Activated CD4-positive, alpha-beta T cell treated with anti-CD3 and anti-CD28 coated beads, Interleukin-2, amount 10 ng/mL, durations not matched to agents 7 days and 5 days (primary cell): ENCODE results near the gene BBX. TPM values are rescaled to one million over a fixed set of nuclear protein-coding genes. Genes with fewer than 3 reads are reported as not detected.

Experiments used
- CTCF ChIA-PET: fragments of 350-600 bp; sonication (Branson Sonifier 250); formaldehyde crosslinking; loops from one replicate; lab custom pipeline; 2021; ENCODE audit warnings: antibody characterized with exemption; lab: Charles Lee
- POLR2A ChIA-PET: fragments of 350-600 bp; sonication (Branson Sonifier 250); formaldehyde crosslinking; loops from one replicate; lab custom pipeline; 2021; ENCODE audit warnings: antibody characterized with exemption; lab: Charles Lee
- DNase-seq: peaks from one replicate; pipeline ENCODE4 v3.0.0-alpha.2; 2020
- H3K27ac Mint-ChIP-seq: one replicate; pipeline ENCODE4 v1.8.0; 2021; ENCODE audit warnings: mild to moderate bottlenecking, moderate library complexity, mixed read lengths
- H3K27me3 Mint-ChIP-seq: one replicate; pipeline ENCODE4 v1.8.0; 2021; ENCODE audit warnings: mixed read lengths
- H3K36me3 Mint-ChIP-seq: one replicate; pipeline ENCODE4 v1.8.0; 2021; ENCODE audit warnings: low read depth, mixed read lengths
- H3K4me1 Mint-ChIP-seq: one replicate; pipeline ENCODE4 v1.8.0; 2021; ENCODE audit warnings: mixed read lengths
- H3K4me3 Mint-ChIP-seq: one replicate; pipeline ENCODE4 v1.8.0; 2021; ENCODE audit warnings: mild to moderate bottlenecking, moderate library complexity, mixed read lengths
- H3K9me3 Mint-ChIP-seq: one replicate; pipeline ENCODE4 v1.8.0; 2021; ENCODE audit warnings: mixed read lengths
- total RNA-seq, 2 experiments: library from RNA; stranded (reverse); gene quantifications; one replicate each; pipeline ENCODE4 v1.2.3, GENCODE V29; 2021

BBX gene
- total RNA-seq, 2 experiments from 2014 or later = 35.0 to 45.4 TPM

DNA sequence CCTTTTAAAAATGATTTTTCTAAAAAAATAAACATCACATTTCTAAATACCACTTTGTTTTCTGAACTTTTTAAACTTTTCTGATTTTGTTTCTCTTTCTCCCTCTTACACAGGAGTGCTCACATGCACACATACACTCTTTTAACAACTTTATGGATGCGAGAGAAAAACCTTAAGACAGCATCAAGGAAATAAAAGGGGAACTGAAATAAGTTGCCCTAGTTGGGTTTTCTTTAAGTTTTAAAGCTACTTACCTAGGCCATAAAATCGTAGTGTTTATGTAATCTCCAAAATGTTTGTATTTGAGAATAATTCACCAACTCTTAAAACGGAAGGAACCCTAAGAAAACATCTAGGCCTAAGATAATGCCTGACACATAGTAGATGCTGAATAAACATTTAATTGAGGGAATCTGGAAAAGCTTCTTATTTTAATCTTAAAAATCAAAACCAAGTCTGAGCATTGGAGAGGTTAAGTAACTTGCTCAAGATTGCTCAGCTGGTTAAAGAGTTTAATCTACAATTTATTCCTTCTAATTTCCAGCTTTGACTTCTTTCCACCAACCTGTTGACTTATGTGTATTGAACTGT, 1.2 kb upstream of the BBX start:
- Mint-ChIP-seq H3K27ac (no peak overlapping the region), H3K27me3 (peaks cover 10% of the 10 kb centered on the region), H3K36me3 (peaks cover 4% of the 10 kb centered on the region), H3K4me1 (peaks cover 17% of the 10 kb centered on the region), H3K9me3 (no peaks in the 10 kb centered on the region), H3K4me3 (no peak overlapping the region)
- CTCF ChIA-PET = interaction anchor here (1.4 to 2.2 kb wide), 3 partner anchors 9 to 11 kb away, joined by 4 to 7 read pairs (median 4); no protein-coding TSS in a partner anchor
- POLR2A ChIA-PET = no interaction called here
- DNase-seq = no peak

DNA sequence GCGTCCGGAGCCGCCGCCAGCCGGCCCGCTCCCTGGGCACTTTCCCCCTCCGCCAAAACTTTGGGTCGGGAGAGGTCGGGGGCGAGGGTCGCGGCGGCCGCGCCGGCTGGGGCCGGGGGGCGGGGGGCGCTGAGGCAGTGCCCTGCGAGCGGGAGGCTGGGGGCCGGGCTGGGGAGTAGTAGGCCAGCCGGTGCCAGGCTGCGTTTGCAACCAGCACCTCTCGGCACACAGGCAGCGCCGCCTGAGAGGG, 452 bp downstream of the BBX start:
- peaks cover 14% of the 10 kb centered on the region for H3K36me3 Mint-ChIP-seq
- DNase-seq = no peak

GRCh38 chr3:107523539-107524325, 970 bp downstream of the BBX start:
- ChIA-PET CTCF (interaction anchor here (0.6 to 1.0 kb wide), 2 partner anchors 74 to 288 kb away, joined by 3 read pairs; no protein-coding TSS in a partner anchor), POLR2A (interaction anchor here (0.6 to 0.9 kb wide), 3 partner anchors 11 to 106 kb away, joined by 3 to 4 read pairs (median 4); no protein-coding TSS in a partner anchor)
- peak overlapping the region; percentile 99 for H3K27ac Mint-ChIP-seq
- H3K27me3 Mint-ChIP-seq = no peaks in the 10 kb centered on the region
- no peaks in the 10 kb centered on the region for H3K9me3 Mint-ChIP-seq
- peaks cover 16% of the 10 kb centered on the region for H3K36me3 Mint-ChIP-seq
- peak; percentile 53 for DNase-seq
- peaks cover 22% of the 10 kb centered on the region for H3K4me1 Mint-ChIP-seq
- peak overlapping the region; percentile 95 for H3K4me3 Mint-ChIP-seq

More for the DNA sequence above, 452 bp downstream of the BBX start:
- no peaks in the 10 kb centered on the region for H3K9me3 Mint-ChIP-seq
- H3K27ac Mint-ChIP-seq = peak overlapping the region; percentile 99
- H3K27me3 Mint-ChIP-seq = no peaks in the 10 kb centered on the region
- peaks cover 22% of the 10 kb centered on the region for H3K4me1 Mint-ChIP-seq
- H3K4me3 Mint-ChIP-seq = peak overlapping the region; percentile 95
- ChIA-PET CTCF (interaction anchor here (2.1 kb wide), 1 partner anchor 8 kb away, joined by 4 read pairs; no protein-coding TSS in a partner anchor), POLR2A (no interaction called here)

- Mint-ChIP-seq H3K27ac (peak overlapping the region; percentile 99), H3K4me1 (peaks cover 22% of the 10 kb centered on the region), H3K36me3 (peaks cover 19% of the 10 kb centered on the region), H3K4me3 (peak overlapping the region; percentile 95), H3K27me3 (no peaks in the 10 kb centered on the region), H3K9me3 (no peaks in the 10 kb centered on the region)
- CTCF ChIA-PET = interaction anchor here (0.6 to 1.0 kb wide), 2 partner anchors 73 to 288 kb away, joined by 3 read pairs; no protein-coding TSS in a partner anchor
- POLR2A ChIA-PET = interaction anchor here (0.5 to 0.9 kb wide), 5 partner anchors 10 to 1355 kb away, joined by 3 to 4 read pairs (median 3); no protein-coding TSS in a partner anchor
- peak; percentile 15 for DNase-seq
Measured at GRCh38 chr3:107524326-107524840, 1.6 kb downstream of the BBX start.

DNA sequence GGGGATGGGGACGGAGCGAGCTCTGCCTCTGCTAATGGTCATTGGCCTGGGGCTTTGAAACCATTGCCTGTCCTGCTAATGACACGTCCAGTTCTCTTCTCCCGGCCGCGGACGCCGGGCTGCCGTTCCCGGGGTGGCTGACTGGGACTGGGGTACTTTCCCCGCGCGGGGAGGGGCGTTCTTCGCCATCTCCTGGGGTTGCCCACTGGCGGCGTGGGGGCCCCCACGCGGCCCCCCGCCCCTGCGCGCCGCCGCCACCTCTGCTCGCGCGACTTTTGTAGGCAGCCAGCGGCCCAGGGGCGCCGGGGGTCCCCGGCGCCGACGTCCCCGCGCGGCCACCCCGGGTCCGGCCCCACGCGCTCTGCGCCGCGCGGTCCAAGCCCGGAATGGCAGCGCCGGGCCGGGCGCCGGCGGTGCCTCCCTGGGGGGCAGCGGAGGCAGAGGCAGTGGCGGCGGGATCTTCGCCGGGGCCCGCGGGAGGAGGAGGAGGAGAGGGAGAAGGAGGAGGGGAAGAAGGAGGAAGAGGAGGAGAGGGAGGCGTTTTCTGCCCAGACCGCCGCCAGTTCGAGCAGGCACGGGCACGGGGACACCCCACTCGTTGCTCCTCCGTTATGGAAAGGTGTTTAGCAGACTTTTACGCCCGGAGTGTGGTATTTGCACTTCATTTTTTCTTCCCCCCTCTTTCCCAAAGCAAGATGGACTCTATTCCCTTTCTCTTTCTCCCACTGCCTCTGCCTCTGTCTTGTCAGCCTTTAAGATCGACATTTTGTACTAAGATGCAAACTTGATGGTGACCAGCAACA, 2.3 kb downstream of the BBX start:
- Mint-ChIP-seq H3K9me3 (no peaks in the 10 kb centered on the region), H3K36me3 (peaks cover 24% of the 10 kb centered on the region), H3K4me1 (peaks cover 22% of the 10 kb centered on the region), H3K4me3 (peak overlapping the region; percentile 95), H3K27me3 (no peaks in the 10 kb centered on the region), H3K27ac (peak overlapping the region; percentile 99)
- DNase-seq = peak; percentile 40
- ChIA-PET POLR2A (interaction anchor here (0.5 to 0.9 kb wide), 3 partner anchors 75 to 1355 kb away, joined by 3 to 4 read pairs (median 3); no protein-coding TSS in a partner anchor), CTCF (no interaction called here)

GRCh38 chr3:107525644-107526305, 3.0 kb downstream of the BBX start:
- H3K27ac Mint-ChIP-seq = peak overlapping the region; percentile 89
- no peaks in the 10 kb centered on the region for H3K27me3 Mint-ChIP-seq
- peaks cover 24% of the 10 kb centered on the region for H3K36me3 Mint-ChIP-seq
- ChIA-PET CTCF (no interaction called here), POLR2A (no interaction called here)
- peak overlapping the region; percentile 92 for H3K4me3 Mint-ChIP-seq
- peaks cover 22% of the 10 kb centered on the region for H3K4me1 Mint-ChIP-seq
- H3K9me3 Mint-ChIP-seq = no peaks in the 10 kb centered on the region
- DNase-seq = peak; percentile 15

DNA sequence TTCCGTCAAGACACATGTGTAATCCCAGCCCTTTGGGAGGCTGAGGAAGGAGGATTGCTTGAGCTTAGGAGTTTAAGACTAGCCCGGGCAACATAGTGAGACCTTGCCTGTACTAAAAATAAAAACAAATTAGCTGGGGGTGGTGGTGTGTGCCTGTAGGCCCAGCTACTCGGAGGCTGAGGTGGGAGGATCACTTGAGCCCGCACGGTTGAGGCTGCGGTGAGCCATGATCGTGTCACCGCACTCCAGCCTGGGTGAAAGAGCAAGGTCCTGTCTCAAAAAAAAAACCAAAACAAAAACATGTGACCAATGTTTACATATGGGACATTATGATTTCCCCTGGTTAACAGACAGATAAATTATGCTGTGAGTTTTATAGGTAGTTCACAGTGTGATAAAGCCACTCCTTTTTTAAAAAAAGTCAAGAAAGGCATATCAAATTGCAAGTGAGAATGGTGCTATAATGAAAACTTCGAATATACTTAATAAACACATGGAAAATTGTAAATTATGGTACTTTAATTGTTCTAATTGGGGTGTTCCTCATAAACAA, 9.2 kb downstream of the BBX start:
- Mint-ChIP-seq H3K36me3 (peaks cover 18% of the 10 kb centered on the region), H3K27ac (no peak overlapping the region), H3K9me3 (no peaks in the 10 kb centered on the region), H3K4me3 (no peak overlapping the region), H3K4me1 (peaks cover 2% of the 10 kb centered on the region), H3K27me3 (no peaks in the 10 kb centered on the region)
- DNase-seq = no peak
- ChIA-PET POLR2A (no interaction called here), CTCF (interaction anchor here (0.9 kb wide), 1 partner anchor 10 kb away, joined by 4 read pairs; the partner anchor contains the start of gene BBX)

DNA sequence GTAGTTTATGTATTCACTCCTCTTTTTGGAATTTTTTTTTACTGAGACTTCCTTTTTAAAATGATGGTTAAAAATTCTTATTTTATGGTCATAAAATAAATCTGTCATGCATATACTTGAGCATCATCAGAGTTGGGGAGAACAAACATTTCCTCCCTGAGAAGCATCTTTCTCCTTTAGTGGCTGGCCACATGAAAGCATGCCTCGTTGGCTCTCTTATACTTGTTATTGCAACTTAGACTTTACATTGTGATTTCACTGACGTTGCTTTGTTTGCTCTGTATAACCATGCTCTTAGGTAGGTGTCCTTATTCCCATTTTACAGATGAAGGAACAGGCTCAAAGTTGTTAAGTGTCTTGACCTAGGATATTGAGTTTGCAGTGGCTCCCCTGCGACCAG, 18.1 kb downstream of the BBX start:
- CTCF ChIA-PET = interaction anchor here (0.7 kb wide), 1 partner anchor 483 kb away, joined by 5 read pairs; no protein-coding TSS in a partner anchor
- Mint-ChIP-seq H3K27ac (peak overlapping the region; percentile 2), H3K4me3 (no peak overlapping the region), H3K36me3 (peaks cover 5% of the 10 kb centered on the region), H3K9me3 (no peaks in the 10 kb centered on the region), H3K4me1 (no peaks in the 10 kb centered on the region), H3K27me3 (no peaks in the 10 kb centered on the region)
- POLR2A ChIA-PET = no interaction called here
- DNase-seq = no peak

GRCh38 chr3:107542665-107543064, 19.9 kb downstream of the BBX start:
- H3K27me3 Mint-ChIP-seq = no peaks in the 10 kb centered on the region
- H3K27ac Mint-ChIP-seq = no peak overlapping the region
- no peaks in the 10 kb centered on the region for H3K9me3 Mint-ChIP-seq
- no peaks in the 10 kb centered on the region for H3K4me1 Mint-ChIP-seq
- POLR2A ChIA-PET = no interaction called here
- no peak overlapping the region for H3K4me3 Mint-ChIP-seq
- CTCF ChIA-PET = interaction anchor here (0.6 kb wide), 1 partner anchor 60 kb away, joined by 3 read pairs; no protein-coding TSS in a partner anchor
- no peak for DNase-seq
- peaks cover 5% of the 10 kb centered on the region for H3K36me3 Mint-ChIP-seq

GRCh38 chr3:107543666-107544065, 20.9 kb downstream of the BBX start:
- no peak for DNase-seq
- H3K27me3 Mint-ChIP-seq = no peaks in the 10 kb centered on the region
- H3K36me3 Mint-ChIP-seq = peaks cover 8% of the 10 kb centered on the region
- H3K4me1 Mint-ChIP-seq = no peaks in the 10 kb centered on the region
- H3K9me3 Mint-ChIP-seq = peaks cover 2% of the 10 kb centered on the region
- ChIA-PET CTCF (interaction anchor here (1.0 kb wide), 1 partner anchor 308 kb away, joined by 3 read pairs; no protein-coding TSS in a partner anchor), POLR2A (no interaction called here)
- no peak overlapping the region for H3K4me3 Mint-ChIP-seq
- H3K27ac Mint-ChIP-seq = no peak overlapping the region

DNA sequence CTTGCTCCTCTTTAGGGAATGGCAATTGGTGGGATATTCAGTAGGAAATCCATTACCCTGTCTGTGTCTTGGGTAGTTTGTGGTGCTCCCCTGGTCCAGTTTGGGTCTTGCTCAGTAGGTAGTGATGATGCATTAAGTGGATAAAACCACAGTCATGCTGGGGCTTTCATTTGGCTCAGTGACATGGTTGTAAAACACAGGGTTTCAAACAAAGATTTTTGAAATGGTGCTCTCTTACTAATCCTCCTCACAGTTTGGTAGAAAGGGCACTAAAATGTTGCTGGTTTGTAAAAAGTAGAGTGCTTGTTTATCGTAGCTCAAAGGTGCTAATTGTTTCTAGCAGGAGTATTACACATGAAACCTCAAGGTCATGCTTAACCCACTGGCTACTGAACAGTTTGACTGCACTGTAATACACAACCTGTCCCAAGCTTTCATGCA, 22.9 kb downstream of the BBX start:
- H3K27me3 Mint-ChIP-seq = no peaks in the 10 kb centered on the region
- DNase-seq = no peak
- peaks cover 2% of the 10 kb centered on the region for H3K9me3 Mint-ChIP-seq
- no peak overlapping the region for H3K27ac Mint-ChIP-seq
- POLR2A ChIA-PET = no interaction called here
- peaks cover 8% of the 10 kb centered on the region for H3K36me3 Mint-ChIP-seq
- H3K4me1 Mint-ChIP-seq = peaks cover 3% of the 10 kb centered on the region
- H3K4me3 Mint-ChIP-seq = no peak overlapping the region
- CTCF ChIA-PET = interaction anchor here (0.6 to 2.1 kb wide), 3 partner anchors 12 to 1501 kb away, joined by 3 to 6 read pairs (median 3); no protein-coding TSS in a partner anchor
